H1 (cell line): ENCODE data around the gene ARID1B. TPM values are rescaled to one million over a fixed set of nuclear protein-coding genes. Genes with fewer than 3 reads are reported as not detected.

Source experiments
- BACH1 ChIP-seq: IDR thresholded peaks from 2 replicates; pipeline ENCODE4 v1.6.1; 2012; ENCODE audit warnings: low read length, improper control_type of control experiment
- BCL11A ChIP-seq, 2 experiments: IDR thresholded peaks; one replicate each; pipeline ENCODE4 v1.6.1; 2011; ENCODE audit warnings: low read depth in 2 of 2, low read length in 2 of 2, mild to moderate bottlenecking in 2 of 2
- CHD7 ChIP-seq: fragments of 300-600 bp; sonication (generic); IDR thresholded peaks from 2 replicates; pipeline ENCODE4 v1.7.1; 2012; ENCODE audit warnings: low read length, moderate library complexity, mild to moderate bottlenecking, inconsistent platforms; ENCODE audit not compliant: insufficient replicate concordance
- KDM5A ChIP-seq: fragments of 200-600 bp; IDR thresholded peaks from 2 replicates; pipeline ENCODE4 v1.7.1; 2012; ENCODE audit warnings: mild to moderate bottlenecking, low read length, inconsistent platforms, mixed read lengths
- SUZ12 ChIP-seq: fragments of 200-600 bp; sonication (generic); IDR thresholded peaks from 2 replicates; pipeline ENCODE4 v1.6.1; 2012; ENCODE audit warnings: mild to moderate bottlenecking, inconsistent platforms, low read length, moderate library complexity, mixed read lengths
- polyA plus RNA-seq, 7 experiments: library from polyadenylated mRNA; depleted of rRNA in 3 of 7; stranded (reverse) in 5 of 7; unstranded in 2 of 7; fragments of >200 nt in 5 of 7; fragments of 200-250 nt in 2 of 7; gene quantifications; 1 replicate in 5 of 7; 2 replicates in 1 of 7; 4 replicates in 1 of 7; pipeline versions ENCODE4 v1.2.1 to v1.2.3, GENCODE V29; 2011 to 2013; ENCODE audit warnings: missing spikeins in 2 of 7, mixed read lengths in 2 of 7
- total RNA-seq: library from RNA; stranded (reverse); fragmentation: NEBNext Ultra II Directional; extraction: Animal tissue kit (Norgen Biotek cat#: 25700); gene quantifications from 2 replicates; pipeline ENCODE4 v1.2.1, GENCODE V29; 2021
- TF ChIP-seq, protein P1 (sequence below), 3 experiments: IDR thresholded peaks; 1 replicate in 2 of 3; 2 replicates in 1 of 3; pipeline versions ENCODE4 v1.5.1 to v1.6.1; 2011; ENCODE audit warnings: low read length in 3 of 3, mild to moderate bottlenecking in 3 of 3, inconsistent platforms in 2 of 3, low read depth in 1 of 3, moderate library complexity in 1 of 3; ENCODE audit not compliant: insufficient read depth in 1 of 3; ENCODE audit errors: control extremely low read depth in 1 of 3

The ARID1B gene
- total and polyA plus RNA-seq, 2 of the 8 experiments (the other 6 are each of a cell fraction or from before 2014, with no cell fraction given) = 24.3 to 70.3 TPM

- TF ChIP-seq, protein P1, sequence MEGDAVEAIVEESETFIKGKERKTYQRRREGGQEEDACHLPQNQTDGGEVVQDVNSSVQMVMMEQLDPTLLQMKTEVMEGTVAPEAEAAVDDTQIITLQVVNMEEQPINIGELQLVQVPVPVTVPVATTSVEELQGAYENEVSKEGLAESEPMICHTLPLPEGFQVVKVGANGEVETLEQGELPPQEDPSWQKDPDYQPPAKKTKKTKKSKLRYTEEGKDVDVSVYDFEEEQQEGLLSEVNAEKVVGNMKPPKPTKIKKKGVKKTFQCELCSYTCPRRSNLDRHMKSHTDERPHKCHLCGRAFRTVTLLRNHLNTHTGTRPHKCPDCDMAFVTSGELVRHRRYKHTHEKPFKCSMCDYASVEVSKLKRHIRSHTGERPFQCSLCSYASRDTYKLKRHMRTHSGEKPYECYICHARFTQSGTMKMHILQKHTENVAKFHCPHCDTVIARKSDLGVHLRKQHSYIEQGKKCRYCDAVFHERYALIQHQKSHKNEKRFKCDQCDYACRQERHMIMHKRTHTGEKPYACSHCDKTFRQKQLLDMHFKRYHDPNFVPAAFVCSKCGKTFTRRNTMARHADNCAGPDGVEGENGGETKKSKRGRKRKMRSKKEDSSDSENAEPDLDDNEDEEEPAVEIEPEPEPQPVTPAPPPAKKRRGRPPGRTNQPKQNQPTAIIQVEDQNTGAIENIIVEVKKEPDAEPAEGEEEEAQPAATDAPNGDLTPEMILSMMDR (IDR thresholded peaks at IDR 0.05; ENCODE audit: control extremely low read depth in 1 of 3, insufficient read depth in 1 of 3, low read depth in 1 of 3, low read length in 3 of 3) = no peak
- no peak for TF ChIP-seq BACH1
- no peak for TF ChIP-seq KDM5A
- TF ChIP-seq BCL11A (IDR thresholded peaks at IDR 0.05; ENCODE audit: low read depth in 2 of 2, low read length in 2 of 2) = no peak
- no peak for TF ChIP-seq SUZ12
- TF ChIP-seq CHD7 = no peak
- TF ChIP-seq, all 59 proteins: peak for 0
Observed at GRCh38 chr6:157134402-157135047, 357.3 kb downstream of the ARID1B start (continued).
